KOPT-K1 (cell line): ENCODE measurements around the gene IL1B.

Experiments
- H3K27ac ChIP-seq: fragments of 200-600 bp; sonication (generic); 2 replicates; pipeline ENCODE4 v1.5.1; 2016; ENCODE audit warnings: antibody characterized with exemption, mild to moderate bottlenecking, low read depth, low read length; ENCODE audit not compliant: poor library complexity, severe bottlenecking
- H3K36me3 ChIP-seq: fragments of 200-600 bp; sonication (generic); 2 replicates; pipeline ENCODE4 v1.5.1; 2017; ENCODE audit warnings: antibody characterized with exemption, mild to moderate bottlenecking, low read length, moderate library complexity; ENCODE audit not compliant: insufficient read depth
- H3K9me3 ChIP-seq: fragments of 200-600 bp; sonication (generic); 2 replicates; pipeline ENCODE4 v1.5.1; 2017; ENCODE audit warnings: antibody characterized with exemption, low read length, mild to moderate bottlenecking; ENCODE audit not compliant: insufficient read depth, poor library complexity, severe bottlenecking

The IL1B gene

DNA sequence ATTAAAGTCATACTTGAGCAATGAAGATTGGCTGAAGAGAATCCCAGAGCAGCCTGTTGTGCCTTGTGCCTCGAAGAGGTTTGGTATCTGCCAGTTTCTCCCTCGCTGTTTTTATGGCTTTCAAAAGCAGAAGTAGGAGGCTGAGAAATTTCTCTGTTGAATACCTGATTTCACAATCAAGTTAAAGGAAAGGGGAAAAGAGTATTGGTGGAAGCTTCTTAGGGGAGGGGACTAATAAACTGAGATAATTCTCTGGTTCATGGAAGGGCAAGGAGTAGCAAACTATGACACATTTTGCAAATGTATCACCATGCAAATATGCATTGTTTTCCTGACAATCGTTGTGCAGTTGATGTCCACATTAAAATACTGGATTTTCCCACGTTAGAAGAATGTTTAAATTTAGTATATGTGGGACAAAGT lies at the start of gene IL1B:
Gene IL1B, minus strand, starts transcription at position 85 of the 423 bp plus-strand sequence. CDS start 550 bp downstream, outside the sequence.
- Histone ChIP-seq H3K27ac (no peak within 1 kb of the TSS), H3K9me3 (no peaks in the 10 kb centered on the region), H3K36me3 (no peaks in the 10 kb centered on the region)

DNA sequence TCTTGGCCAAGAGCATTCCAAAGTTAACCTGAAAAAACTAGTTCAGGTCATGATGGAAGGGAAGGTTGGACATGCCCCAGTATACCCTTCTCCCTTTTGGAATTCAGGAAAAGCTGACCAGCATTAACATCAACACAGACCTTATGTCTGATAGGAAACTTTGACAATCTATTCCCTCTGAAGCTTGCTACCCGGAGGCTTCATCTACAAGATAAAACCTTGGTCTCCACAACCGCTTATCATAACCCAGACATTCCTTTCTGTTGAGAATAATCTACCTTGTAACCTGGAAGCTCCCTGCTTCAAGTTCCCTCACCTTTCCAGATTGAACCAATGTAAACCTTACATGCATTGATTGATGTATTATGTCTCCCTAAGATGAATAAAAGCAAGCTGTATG lies 49.7 kb upstream of the IL1B start:
- Histone ChIP-seq H3K9me3 (no peaks in the 10 kb centered on the region), H3K27ac (no peak overlapping the region), H3K36me3 (no peaks in the 10 kb centered on the region)

DNA sequence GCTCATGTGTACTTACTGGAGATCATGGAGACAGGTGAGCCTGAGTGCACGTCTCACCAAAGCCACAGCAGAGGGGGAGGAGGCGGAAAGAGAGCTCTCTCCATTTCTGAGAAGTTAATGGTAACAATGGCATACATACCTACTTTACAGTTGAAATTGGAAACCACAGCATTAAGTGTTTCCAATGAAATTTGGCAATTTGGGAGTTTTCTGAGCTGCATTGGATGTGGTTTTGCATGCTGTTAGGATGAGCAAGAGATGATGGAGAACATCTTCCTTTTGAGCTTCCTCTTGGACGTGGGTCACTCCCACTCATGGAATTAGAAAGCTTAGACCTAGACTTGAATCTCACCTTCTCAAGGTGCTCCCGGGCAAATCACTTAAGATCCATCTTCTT lies 48.9 kb upstream of the IL1B start:
- H3K9me3 ChIP-seq, result no peaks in the 10 kb centered on the region
- H3K36me3 ChIP-seq, result no peaks in the 10 kb centered on the region
- H3K27ac ChIP-seq, result no peak overlapping the region

DNA sequence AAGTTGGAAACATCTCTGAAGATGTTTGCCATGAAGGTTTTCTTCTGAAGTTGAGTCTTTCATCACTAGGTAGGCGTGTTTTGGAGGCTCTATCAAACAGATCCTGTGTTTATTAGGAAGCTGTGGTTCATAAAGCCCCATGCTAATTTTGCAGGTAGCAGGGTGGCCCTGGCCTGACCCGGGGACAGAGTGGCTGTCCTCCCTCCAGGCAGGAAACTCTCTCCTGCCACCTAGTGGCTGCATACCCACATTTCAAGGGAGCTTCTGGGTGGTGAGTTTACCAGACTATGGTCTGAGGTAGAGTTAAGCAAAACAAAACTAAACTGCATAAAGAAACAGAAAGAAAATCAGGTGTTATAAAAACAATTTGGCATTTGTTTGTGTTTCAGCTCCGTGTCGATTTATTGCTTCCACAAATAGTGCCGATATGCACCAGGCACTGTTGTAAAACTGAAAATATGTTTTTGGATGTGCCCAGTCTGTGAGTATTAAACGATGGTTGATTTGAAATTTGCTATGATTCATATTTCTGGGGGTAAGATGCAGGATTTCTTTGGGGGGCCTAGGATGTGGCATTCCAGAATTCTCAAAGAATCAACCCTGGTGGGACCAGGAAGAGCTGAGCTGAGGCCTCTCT lies 48.4 kb upstream of the IL1B start:
- Histone ChIP-seq H3K36me3 (no peaks in the 10 kb centered on the region), H3K27ac (no peak overlapping the region), H3K9me3 (no peaks in the 10 kb centered on the region)

DNA sequence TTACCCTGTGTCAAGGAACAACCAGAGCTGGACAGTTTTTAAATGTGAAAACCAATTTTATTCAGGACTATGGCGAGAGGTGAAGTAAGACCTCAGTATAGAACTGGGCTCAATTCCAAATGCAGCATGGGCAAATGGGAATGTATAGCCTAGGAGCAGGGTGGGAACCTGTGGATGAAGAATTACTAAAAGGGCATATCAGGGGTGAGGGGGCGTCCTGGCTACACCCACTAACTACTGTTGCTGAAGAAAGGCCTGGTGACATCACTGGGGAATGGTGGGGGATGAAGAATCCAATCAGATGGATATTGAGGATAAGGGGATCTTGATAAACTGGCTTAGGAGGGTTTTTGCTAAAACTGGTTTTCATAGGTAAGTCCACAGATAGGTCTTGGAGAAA lies 47.1 kb upstream of the IL1B start:
- no peaks in the 10 kb centered on the region for H3K36me3 ChIP-seq
- H3K9me3 ChIP-seq, result no peaks in the 10 kb centered on the region
- H3K27ac ChIP-seq, result no peak overlapping the region

DNA sequence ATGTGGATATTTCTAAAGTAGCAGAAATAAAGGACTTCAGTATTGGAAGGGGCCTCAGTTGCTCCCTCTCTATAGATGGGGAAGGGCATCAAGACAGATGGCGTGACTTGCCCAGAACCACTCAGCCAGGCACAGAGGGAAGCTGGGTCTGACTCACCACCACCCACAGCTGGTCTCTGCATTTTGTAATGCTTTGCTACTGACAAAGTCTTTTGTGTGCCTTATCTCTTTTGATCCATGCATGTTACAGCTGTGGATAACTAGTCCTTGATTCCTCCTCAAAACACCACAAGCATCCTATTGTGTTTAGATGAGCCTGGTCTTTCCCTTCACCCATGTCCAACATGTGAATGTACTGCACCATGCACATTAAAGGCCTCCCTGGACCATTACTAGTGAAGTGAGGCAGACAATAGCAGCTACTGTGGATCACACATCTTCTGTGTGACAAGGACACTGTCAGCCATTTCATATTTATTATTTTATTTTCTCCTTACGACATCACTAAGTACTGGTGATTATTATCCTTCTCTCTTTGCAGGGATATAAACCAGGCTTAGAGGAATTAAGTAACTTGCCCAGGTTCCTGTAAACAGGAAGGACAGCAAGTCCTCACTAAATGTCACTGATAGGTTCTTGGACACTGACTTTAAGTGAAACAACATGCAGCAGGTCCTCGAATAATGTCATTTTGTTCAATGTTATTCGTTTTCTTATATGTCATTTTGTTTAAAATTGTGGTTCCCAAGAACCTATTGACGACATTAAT lies 44.8 kb upstream of the IL1B start:
- Histone ChIP-seq H3K9me3 (no peaks in the 10 kb centered on the region), H3K27ac (no peak overlapping the region), H3K36me3 (no peaks in the 10 kb centered on the region)

DNA sequence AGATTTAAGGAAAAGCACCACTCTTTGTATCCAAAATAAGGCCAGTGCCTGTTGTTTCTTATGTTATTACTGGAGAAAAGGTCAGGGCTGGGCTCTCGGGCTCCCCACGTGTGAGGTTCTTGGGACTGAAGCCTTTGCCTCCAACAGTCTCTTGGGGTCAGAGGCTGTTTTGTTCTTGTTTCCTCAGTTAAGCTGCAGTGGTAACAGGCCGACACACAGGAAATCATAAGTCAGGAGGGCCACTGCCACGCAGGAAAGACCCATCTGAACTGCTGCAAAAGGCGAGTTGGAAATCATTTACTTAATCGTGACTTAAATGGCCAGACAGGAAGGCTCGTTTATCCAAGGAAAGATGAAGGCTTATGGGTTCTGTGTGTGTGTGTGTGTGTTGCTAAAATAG lies 44.1 kb upstream of the IL1B start:
- Histone ChIP-seq H3K36me3 (no peaks in the 10 kb centered on the region), H3K27ac (no peak overlapping the region), H3K9me3 (no peaks in the 10 kb centered on the region)

DNA sequence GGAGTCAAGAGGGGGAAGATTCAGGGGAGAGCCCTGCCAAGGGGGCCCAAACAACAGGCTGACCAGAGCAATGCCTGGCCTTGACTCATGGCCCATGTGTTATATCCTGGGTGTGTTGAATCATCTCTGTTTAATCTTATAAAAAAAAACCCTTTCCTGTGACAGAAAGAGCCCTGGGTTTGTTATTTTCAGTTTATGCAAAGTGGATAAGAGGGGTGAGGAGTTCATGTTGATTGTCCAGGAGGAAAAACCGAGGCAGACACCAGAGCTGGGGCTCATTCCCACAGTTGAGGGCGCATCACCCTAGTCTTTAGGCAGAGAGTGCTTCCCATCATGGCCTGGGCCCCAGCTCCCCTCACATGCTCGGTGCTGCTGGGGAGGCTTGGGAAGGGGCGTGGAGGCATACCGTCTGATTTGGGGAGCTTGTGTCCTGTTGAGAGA lies 43.5 kb upstream of the IL1B start:
- H3K27ac ChIP-seq, result no peak overlapping the region
- H3K9me3 ChIP-seq, result no peaks in the 10 kb centered on the region
- no peaks in the 10 kb centered on the region for H3K36me3 ChIP-seq

DNA sequence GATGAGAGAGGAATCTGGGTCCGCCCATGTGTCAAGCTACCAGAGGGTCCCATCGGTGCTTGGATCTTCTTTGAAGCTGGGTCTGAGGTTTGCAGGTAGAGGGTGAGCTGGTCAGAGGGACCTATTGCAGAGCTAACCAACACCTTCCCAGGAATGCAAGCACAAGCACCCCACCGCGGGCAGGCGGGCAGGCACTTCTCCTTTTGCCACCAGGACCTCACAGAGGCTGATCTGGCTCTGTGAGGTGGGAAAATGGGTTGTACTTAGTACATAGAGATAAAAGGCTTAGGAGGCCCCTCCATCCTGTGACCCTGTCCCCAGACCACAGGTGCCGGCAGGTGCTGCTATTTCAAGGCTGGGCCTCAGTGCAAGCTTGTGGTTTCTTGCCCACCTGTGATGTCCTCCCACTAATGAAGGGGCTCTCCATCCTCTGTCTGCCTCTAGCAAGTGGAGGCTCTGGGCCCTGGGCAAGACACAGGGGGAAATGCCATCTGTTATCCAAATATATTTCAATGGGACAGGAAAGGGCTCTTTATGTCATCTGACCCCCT lies 43.0 kb upstream of the IL1B start:
- H3K27ac ChIP-seq, result no peak overlapping the region

DNA sequence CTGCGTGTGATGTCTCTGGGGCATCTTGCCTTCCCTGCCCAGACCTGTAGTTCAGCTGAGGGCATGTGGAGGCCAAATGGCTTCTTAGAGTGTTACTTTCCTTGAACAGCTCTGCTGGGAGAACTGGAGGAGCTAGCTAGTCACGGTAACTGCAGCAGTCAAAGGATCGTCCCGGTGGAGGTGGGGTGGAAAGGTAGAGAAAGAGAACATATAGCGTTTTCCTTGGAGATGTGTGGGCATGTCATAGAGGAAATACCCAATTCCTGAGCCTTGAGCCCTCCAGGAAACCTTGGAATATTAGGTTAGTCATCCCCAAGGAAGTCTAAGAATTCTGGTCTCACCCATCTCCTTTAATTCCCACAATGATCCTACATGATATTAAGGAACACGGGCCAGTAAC lies 40.8 kb upstream of the IL1B start:
- Histone ChIP-seq H3K27ac (no peak overlapping the region), H3K36me3 (no peaks in the 10 kb centered on the region), H3K9me3 (no peaks in the 10 kb centered on the region)

More for the DNA sequence above, 43.0 kb upstream of the IL1B start:
- no peaks in the 10 kb centered on the region for H3K9me3 ChIP-seq
- no peaks in the 10 kb centered on the region for H3K36me3 ChIP-seq

DNA sequence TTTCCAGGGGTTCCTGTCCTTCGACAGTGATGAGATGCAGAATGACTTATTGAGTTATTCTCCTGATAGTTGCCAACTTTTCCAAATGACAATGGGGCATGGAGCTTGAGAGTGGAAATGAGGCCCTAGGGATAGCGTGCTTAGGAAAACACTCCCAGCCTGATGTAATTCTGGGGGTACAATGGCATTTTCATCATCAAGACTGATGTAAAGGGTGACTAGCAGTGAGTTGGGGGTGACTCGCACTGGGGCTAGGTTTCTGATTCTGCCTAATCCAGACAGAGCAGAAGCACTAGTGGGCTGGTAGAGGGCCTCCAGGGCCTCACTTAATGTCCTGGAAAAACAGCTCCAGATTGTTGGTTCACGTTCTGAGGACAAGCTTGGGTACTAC lies 40.4 kb upstream of the IL1B start:
- Histone ChIP-seq H3K36me3 (no peaks in the 10 kb centered on the region), H3K27ac (no peak overlapping the region), H3K9me3 (no peaks in the 10 kb centered on the region)

DNA sequence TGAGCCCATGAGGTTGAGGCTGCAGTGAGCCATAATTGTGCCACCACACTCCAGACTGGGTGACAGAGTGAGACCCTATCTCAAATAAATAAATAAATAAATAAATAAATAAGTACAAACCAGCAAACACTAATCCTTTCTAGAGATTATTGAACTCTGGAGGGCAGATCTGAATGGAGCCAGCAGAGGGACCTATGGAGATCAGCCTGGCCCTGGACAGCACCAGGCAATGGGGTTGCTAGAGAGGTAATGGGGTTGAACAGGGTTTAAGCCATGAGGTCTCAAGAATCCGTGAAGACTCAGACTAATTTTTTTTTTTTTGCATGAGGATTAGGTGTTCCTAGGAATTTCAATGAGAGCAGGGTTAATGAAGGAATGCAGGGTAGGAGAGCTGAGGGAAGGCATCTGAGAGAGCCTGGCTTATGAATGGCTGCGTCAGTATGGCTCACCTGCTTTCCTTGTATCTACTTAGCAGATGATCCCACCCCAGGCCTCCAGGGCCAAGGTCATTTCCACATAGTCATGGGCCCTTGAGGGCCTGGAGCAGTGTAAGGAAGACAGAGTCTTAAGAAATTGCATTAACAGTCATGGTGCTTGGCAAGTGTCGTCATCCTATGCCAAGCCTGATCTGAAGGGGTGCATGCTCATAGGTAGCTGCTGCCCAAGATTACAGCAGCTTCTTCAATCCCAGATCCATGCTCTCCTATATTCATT lies 39.8 kb upstream of the IL1B start:
- H3K27ac ChIP-seq, result no peak overlapping the region
- H3K9me3 ChIP-seq, result no peaks in the 10 kb centered on the region
- no peaks in the 10 kb centered on the region for H3K36me3 ChIP-seq

DNA sequence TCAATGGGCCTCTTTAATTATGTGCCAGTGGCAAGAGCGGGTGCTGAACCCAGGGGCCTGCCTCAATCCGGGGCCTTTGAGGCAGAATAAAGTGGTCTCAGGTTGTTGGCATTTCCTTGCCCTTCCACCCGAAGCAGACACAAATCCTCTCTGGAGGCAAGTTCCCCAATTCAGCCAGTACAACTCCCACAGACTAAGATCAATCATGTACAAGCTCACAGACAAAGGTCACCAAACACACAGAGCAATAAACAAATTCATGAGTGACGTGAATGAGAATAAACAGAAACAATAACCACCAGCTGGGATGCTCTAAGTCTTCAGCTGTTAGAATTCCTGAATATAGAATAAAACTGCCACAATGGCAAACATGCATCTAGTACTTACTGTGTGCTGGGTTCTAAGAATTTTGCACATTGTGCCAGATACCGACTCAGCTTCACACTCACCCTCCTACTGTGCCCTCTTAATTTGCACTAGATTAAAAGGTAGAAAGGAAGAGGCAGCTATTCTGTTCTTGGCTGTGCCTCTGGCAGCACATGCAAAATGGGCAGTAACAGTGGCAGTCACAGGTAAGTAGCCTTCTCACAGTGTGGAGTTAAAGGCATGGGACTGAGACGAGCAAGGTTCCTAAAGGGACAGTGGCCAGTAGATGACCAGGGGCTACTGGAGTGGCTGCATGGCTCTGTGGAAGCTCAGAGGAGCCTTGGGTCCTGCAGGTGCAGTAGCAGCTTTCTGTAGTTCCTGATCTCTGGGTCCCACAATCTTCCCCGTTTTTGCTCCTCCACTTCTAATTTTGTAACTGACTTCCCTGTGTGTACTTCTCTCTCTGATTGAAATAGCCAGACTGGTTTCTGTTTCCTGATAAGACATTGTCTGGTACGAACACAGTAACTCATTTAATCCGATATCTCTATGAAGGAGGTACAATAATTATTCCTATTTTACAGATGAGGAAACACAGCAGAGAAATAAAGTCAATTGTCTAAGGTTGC lies 34.6 kb upstream of the IL1B start:
- Histone ChIP-seq H3K36me3 (no peaks in the 10 kb centered on the region), H3K9me3 (peaks cover 4% of the 10 kb centered on the region), H3K27ac (no peak overlapping the region)

DNA sequence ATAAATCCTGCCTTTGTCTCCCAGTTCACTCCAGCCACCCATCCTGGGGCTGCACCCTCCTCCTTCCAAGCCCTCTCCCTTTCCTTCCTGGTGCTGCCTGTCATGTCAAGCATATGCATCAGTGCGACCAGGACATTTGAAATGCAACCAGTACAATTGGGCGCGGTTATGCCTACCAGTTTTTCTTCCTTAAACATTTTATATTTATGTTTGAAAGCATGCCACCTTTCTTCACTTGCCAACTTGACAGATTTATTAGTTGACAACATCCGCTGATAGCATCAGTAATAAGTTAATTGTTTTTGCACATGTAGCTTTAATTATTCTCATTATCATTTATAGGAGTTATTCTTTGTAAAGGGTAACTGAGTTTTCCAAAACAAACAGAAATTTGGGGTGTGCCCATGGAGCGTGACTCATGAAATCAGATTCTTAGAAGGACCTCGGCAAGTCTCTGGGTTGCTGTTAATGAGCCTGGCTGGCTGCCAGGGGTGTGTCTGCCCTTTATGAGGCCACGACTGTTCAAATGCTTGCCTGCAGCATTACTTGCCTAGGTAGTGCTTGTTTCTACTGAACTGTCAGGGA lies 32.8 kb upstream of the IL1B start:
- H3K27ac ChIP-seq, result no peak overlapping the region
- H3K36me3 ChIP-seq, result no peaks in the 10 kb centered on the region
- H3K9me3 ChIP-seq, result peaks cover 8% of the 10 kb centered on the region
